ENCODE data around the gene PPP1R11. TPM values are rescaled to one million over a fixed set of nuclear protein-coding genes. Genes with fewer than 3 reads are reported as not detected.

Gene PPP1R11
- total RNA-seq, 2 donors from 2014 or later = 32.4 to 35.2 TPM

DNA sequence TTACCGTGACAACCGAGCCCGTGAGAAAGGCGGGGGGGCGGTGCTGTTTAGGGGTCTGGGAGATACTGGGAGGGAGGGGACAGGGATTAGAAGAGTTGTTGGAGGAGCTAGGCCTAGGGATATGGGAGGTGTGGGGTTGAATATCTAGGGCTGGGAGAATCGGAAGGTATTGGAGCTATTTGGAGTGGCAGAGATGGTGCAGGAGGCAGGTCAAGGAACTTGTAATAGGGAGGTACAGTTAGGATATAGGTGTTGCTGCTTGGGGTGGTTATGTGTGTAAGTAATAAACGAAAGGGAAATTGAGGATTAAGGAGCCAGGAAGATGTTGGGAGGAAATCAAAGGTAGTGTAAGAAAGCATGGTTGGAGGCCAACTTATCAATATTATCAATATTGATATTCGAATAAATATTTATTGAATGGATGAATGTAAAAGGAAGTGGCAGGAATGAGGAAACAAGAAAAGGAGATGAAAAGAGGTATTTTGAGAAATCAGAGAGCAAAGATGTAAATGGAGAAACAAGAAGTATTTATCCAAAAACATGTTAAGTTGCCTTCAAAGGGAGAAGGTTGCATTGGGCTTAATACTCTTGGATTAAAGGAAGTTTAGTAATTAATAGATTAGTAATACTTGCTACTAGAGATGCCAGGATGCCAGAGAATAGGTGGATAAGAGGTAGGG lies 602 bp downstream of the PPP1R11 start:
- H3K4me3 ChIP-seq (ENCODE audit: low read length) = peak overlapping the region; percentile 89
- WGBS, 2 experiments (ENCODE audit: insufficient coverage in 1 of 2, insufficient read length in 1 of 2) = 18 to 50% methylated on average over 3 to 8 of the region's 8 CpGs
- Mint-ChIP-seq H3K36me3 (ENCODE audit: low read depth) (peaks cover 12% of the 10 kb centered on the region), H3K27me3 (ENCODE audit: insufficient read depth) (peaks cover 34% of the 10 kb centered on the region), H3K27ac (peak overlapping the region; percentile 97), H3K4me3 (peak overlapping the region; percentile 80), H3K9me3 (no peaks in the 10 kb centered on the region), H3K4me1 (peaks cover 19% of the 10 kb centered on the region)
- H3K27me3 ChIP-seq (ENCODE audit: control insufficient read depth, insufficient read depth, low read length, poor library complexity, severe bottlenecking) = peaks cover 32% of the 10 kb centered on the region
- H3K27ac ChIP-seq (ENCODE audit: low read depth, low read length) = peak overlapping the region; percentile 90
- no peak for DNase-seq
- H3K4me1 ChIP-seq (ENCODE audit: control insufficient read depth, insufficient read depth, low read length) = no peaks in the 10 kb centered on the region
- TF ChIP-seq, protein P1, sequence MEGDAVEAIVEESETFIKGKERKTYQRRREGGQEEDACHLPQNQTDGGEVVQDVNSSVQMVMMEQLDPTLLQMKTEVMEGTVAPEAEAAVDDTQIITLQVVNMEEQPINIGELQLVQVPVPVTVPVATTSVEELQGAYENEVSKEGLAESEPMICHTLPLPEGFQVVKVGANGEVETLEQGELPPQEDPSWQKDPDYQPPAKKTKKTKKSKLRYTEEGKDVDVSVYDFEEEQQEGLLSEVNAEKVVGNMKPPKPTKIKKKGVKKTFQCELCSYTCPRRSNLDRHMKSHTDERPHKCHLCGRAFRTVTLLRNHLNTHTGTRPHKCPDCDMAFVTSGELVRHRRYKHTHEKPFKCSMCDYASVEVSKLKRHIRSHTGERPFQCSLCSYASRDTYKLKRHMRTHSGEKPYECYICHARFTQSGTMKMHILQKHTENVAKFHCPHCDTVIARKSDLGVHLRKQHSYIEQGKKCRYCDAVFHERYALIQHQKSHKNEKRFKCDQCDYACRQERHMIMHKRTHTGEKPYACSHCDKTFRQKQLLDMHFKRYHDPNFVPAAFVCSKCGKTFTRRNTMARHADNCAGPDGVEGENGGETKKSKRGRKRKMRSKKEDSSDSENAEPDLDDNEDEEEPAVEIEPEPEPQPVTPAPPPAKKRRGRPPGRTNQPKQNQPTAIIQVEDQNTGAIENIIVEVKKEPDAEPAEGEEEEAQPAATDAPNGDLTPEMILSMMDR (conservative IDR thresholded peaks at IDR 0.05) = no peak
- peaks cover 15% of the 10 kb centered on the region for H3K36me3 ChIP-seq (ENCODE audit: control insufficient read depth, insufficient read depth, low read length)
- H3K9ac ChIP-seq (ENCODE audit: extremely low read depth, low read length, poor library complexity, severe bottlenecking) = peak overlapping the region; percentile 45
- no peaks in the 10 kb centered on the region for H3K9me3 ChIP-seq (ENCODE audit: control insufficient read depth, low read length)

DNA sequence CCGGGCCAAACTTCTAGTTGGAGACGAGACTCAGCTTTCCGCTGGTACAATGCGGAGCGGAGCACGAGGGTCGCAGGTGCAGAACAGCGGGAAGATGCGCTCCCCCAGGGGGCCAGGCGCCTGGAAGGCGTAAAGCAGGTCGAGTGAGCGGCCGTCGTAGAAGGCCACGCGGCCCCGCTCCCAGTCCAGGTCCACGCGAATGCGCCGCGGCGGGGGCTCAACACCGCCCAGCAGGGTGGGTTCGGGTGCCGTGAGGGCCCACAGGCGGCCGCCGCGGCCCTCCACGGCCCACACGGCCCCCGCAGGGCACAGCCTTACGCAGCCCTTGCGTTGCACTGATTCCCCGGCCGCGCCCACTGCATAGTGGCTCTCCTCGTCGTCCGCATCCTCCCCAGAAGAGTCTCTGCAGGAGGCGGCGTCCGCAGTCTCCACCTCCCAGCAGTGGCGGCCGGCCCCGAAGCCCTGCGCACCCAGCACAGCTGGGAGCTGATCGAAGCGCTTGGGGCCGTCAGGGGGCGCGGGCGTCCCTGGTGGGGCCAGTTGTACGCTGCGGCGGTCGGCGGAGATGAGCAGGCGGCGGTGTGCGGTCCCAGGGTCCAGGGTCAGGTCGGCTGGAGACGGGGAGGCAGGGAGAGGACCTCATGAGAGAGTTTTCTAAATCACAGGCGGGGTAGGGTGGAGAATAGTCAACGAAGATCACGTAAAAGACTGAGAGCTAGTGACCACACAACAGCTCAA lies 4.3 kb downstream of the PPP1R11 start:
- no peak overlapping the region for H3K27ac Mint-ChIP-seq
- Histone ChIP-seq H3K27ac (ENCODE audit: low read depth, low read length) (no peak overlapping the region), H3K9me3 (ENCODE audit: control insufficient read depth, low read length) (no peaks in the 10 kb centered on the region), H3K4me3 (ENCODE audit: low read length) (no peak overlapping the region), H3K9ac (ENCODE audit: extremely low read depth, low read length, poor library complexity, severe bottlenecking) (no peak overlapping the region), H3K36me3 (ENCODE audit: control insufficient read depth, insufficient read depth, low read length) (peaks cover 6% of the 10 kb centered on the region), H3K27me3 (ENCODE audit: control insufficient read depth, insufficient read depth, low read length, poor library complexity, severe bottlenecking) (peaks cover 68% of the 10 kb centered on the region), H3K4me1 (ENCODE audit: control insufficient read depth, insufficient read depth, low read length) (peaks cover 3% of the 10 kb centered on the region)
- H3K9me3 Mint-ChIP-seq = no peaks in the 10 kb centered on the region
- H3K36me3 Mint-ChIP-seq (ENCODE audit: low read depth) = peaks cover 2% of the 10 kb centered on the region
- peaks cover 25% of the 10 kb centered on the region for H3K4me1 Mint-ChIP-seq
- TF ChIP-seq, protein P1 (conservative IDR thresholded peaks at IDR 0.05) = peak; percentile 55
- WGBS, 2 experiments (ENCODE audit: insufficient coverage in 1 of 2, insufficient read length in 1 of 2) = 17 to 21% methylated on average over 21 to 68 of the region's 68 CpGs
- peaks cover 70% of the 10 kb centered on the region for H3K27me3 Mint-ChIP-seq (ENCODE audit: insufficient read depth)
- peak overlapping the region; percentile 18 for H3K4me3 Mint-ChIP-seq
- peak; percentile 73 for DNase-seq

DNA sequence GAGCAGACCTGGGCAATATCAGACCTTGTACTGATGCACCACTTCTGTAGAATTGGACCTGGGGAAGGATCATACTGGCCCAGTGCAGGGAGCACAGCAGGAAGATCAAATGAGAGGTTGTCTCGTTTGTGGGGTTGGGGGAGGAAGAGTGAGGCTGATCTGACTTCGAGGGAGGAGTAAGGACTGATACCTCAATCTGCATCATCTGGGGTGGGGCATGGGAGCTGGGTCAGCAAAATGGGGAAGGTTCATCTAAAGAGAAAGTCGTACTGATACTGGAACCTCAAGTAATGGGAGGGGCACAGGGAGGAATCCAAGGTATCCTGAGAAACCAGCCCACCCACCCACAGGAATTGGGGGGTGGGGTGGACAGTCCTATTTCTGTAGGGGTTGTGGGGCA lies 4.9 kb downstream of the PPP1R11 start:
- peak overlapping the region; percentile 18 for H3K4me3 Mint-ChIP-seq
- 45 to 57% methylated on average over 2 to 3 of the region's 3 CpGs for WGBS, 2 experiments (ENCODE audit: insufficient coverage in 1 of 2, insufficient read length in 1 of 2)
- H3K36me3 Mint-ChIP-seq (ENCODE audit: low read depth) = peaks cover 2% of the 10 kb centered on the region
- H3K4me1 ChIP-seq (ENCODE audit: control insufficient read depth, insufficient read depth, low read length) = peaks cover 3% of the 10 kb centered on the region
- no peaks in the 10 kb centered on the region for H3K9me3 ChIP-seq (ENCODE audit: control insufficient read depth, low read length)
- H3K4me3 ChIP-seq (ENCODE audit: low read length) = no peak overlapping the region
- peaks cover 6% of the 10 kb centered on the region for H3K36me3 ChIP-seq (ENCODE audit: control insufficient read depth, insufficient read depth, low read length)
- H3K27ac ChIP-seq (ENCODE audit: low read depth, low read length) = no peak overlapping the region
- TF ChIP-seq, protein P1 (conservative IDR thresholded peaks at IDR 0.05) = no peak
- no peak for DNase-seq
- H3K27ac Mint-ChIP-seq = no peak overlapping the region
- peaks cover 23% of the 10 kb centered on the region for H3K4me1 Mint-ChIP-seq
- H3K9me3 Mint-ChIP-seq = no peaks in the 10 kb centered on the region
- peaks cover 74% of the 10 kb centered on the region for H3K27me3 ChIP-seq (ENCODE audit: control insufficient read depth, insufficient read depth, low read length, poor library complexity, severe bottlenecking)
- no peak overlapping the region for H3K9ac ChIP-seq (ENCODE audit: extremely low read depth, low read length, poor library complexity, severe bottlenecking)
- H3K27me3 Mint-ChIP-seq (ENCODE audit: insufficient read depth) = peaks cover 76% of the 10 kb centered on the region

Data from endodermal cell (in vitro differentiated cells).